MM.1S (cell line): ENCODE measurements around the gene HOXA11.

Experiments
- EZH2 ChIP-seq: fragments of 300-600 bp; sonication (generic); optimal IDR thresholded peaks from 2 replicates; pipeline ENCODE3; 2017; ENCODE audit warnings: low read depth, mild to moderate bottlenecking, antibody characterized with exemption, low read length, mixed read lengths
- EZH2phosphoT487 ChIP-seq: fragments of 300-600 bp; sonication (generic); IDR thresholded peaks from 2 replicates; pipeline ENCODE4 v1.6.1; 2018; ENCODE audit warnings: antibody characterized with exemption, low read length
- TF ChIP-seq, protein P1 (sequence below): fragments of 300-600 bp; sonication (generic); IDR thresholded peaks from 2 replicates; pipeline ENCODE4 v1.5.1; 2016; ENCODE audit warnings: antibody characterized with exemption, low read length, mixed read lengths

DNA sequence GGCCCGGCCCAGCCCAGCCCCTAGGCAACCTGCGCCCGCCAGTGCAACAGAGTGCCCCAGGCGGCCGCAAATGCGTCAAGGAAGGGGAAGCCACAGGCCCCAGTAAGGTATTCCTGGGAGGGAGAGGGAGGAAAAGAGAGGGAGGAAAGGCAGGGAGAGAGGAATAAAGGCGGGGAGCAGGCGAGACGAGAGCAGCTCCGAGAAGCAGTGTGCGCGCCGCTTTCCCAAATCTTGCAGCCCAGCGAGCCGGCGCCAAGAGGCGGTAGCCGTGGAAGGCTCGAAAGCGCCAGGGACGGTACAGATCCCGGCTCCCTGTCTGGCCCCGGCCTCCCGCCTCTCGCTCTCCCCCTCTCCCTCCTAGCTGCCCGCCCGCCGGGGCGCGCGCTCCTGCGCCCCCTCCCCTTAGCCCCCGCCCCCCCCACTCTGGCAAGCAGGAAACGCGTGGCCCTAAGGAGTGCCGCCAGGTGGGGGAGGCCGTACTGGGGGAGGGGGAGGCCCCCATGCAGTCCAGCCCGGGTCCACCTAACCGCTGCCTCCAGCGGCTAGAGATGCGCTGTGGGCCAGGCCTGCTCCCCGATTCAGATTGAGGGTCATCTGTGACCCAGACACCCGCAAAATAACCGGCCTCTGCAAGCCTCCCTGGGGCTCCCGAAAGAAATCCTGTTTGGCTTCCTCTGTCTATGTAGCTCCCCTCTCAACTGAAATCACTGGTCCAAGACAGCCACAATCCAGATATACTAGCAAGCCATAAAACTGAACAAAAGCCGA is 15.2 kb downstream of the HOXA11 start:
- no peak for TF ChIP-seq EZH2
- TF ChIP-seq, protein P1, sequence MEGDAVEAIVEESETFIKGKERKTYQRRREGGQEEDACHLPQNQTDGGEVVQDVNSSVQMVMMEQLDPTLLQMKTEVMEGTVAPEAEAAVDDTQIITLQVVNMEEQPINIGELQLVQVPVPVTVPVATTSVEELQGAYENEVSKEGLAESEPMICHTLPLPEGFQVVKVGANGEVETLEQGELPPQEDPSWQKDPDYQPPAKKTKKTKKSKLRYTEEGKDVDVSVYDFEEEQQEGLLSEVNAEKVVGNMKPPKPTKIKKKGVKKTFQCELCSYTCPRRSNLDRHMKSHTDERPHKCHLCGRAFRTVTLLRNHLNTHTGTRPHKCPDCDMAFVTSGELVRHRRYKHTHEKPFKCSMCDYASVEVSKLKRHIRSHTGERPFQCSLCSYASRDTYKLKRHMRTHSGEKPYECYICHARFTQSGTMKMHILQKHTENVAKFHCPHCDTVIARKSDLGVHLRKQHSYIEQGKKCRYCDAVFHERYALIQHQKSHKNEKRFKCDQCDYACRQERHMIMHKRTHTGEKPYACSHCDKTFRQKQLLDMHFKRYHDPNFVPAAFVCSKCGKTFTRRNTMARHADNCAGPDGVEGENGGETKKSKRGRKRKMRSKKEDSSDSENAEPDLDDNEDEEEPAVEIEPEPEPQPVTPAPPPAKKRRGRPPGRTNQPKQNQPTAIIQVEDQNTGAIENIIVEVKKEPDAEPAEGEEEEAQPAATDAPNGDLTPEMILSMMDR = no peak
- no peak for TF ChIP-seq EZH2phosphoT487
